NT2/D1 (cell line): ENCODE results near the gene NAV2.

ENCODE experiments used
- DNase-seq: peaks from one replicate; pipeline ENCODE4 v3.0.0-alpha.2; 2011; ENCODE audit warnings: low read depth, low spot score
- H3K27me3 ChIP-seq: 2 replicates; pipeline ENCODE4 v1.6.0; 2011; ENCODE audit warnings: mild to moderate bottlenecking; ENCODE audit not compliant: insufficient read length, insufficient read depth
- H3K36me3 ChIP-seq: 2 replicates; pipeline ENCODE4 v1.6.1; 2011; ENCODE audit warnings: mild to moderate bottlenecking, low read length, mixed read lengths; ENCODE audit not compliant: insufficient read depth, insufficient read length
- H3K4me1 ChIP-seq: 2 replicates; pipeline ENCODE4 v1.5.1; 2011; ENCODE audit not compliant: insufficient read depth, insufficient read length
- H3K4me3 ChIP-seq: 2 replicates; pipeline ENCODE4 v1.5.1; 2011; ENCODE audit warnings: low read depth; ENCODE audit not compliant: insufficient read length
- H3K9ac ChIP-seq: 2 replicates; pipeline ENCODE4 v1.6.0; 2011; ENCODE audit warnings: low read depth; ENCODE audit not compliant: insufficient read length
- H3K9me3 ChIP-seq: 2 replicates; pipeline ENCODE4 v1.5.1; 2011; ENCODE audit warnings: mild to moderate bottlenecking, low read length; ENCODE audit not compliant: insufficient read depth
- SUZ12 ChIP-seq: IDR thresholded peaks from 2 replicates; pipeline ENCODE4 v1.6.1; 2011; ENCODE audit not compliant: insufficient read length, insufficient read depth; ENCODE audit errors: extremely low read depth
- YY1 ChIP-seq: IDR thresholded peaks from 2 replicates; pipeline ENCODE4 v1.6.1; 2011; ENCODE audit not compliant: insufficient read length, insufficient read depth
- ZNF274 ChIP-seq: IDR thresholded peaks from 2 replicates; pipeline ENCODE4 v1.6.1; 2011; ENCODE audit warnings: mild to moderate bottlenecking, low read depth, low read length

NAV2 gene

GRCh38 chr11:19818619-19819018, 106.0 kb downstream of the NAV2 start:
- Histone ChIP-seq H3K36me3 (no peaks in the 10 kb centered on the region), H3K27me3 (no peaks in the 10 kb centered on the region), H3K9me3 (no peaks in the 10 kb centered on the region), H3K4me1 (peaks cover 9% of the 10 kb centered on the region), H3K4me3 (no peak overlapping the region), H3K9ac (no peak overlapping the region)
- DNase-seq, result no peak
- TF ChIP-seq YY1, result no peak
- no peak for TF ChIP-seq SUZ12
- TF ChIP-seq ZNF274, result no peak

GRCh38 chr11:19819148-19819547, 106.5 kb downstream of the NAV2 start:
- Histone ChIP-seq H3K9ac (no peak overlapping the region), H3K9me3 (no peaks in the 10 kb centered on the region), H3K36me3 (no peaks in the 10 kb centered on the region), H3K4me3 (no peak overlapping the region), H3K27me3 (no peaks in the 10 kb centered on the region), H3K4me1 (peaks cover 9% of the 10 kb centered on the region)
- no peak for TF ChIP-seq SUZ12
- TF ChIP-seq ZNF274, result no peak
- no peak for TF ChIP-seq YY1
- DNase-seq, result no peak

- Histone ChIP-seq H3K36me3 (no peaks in the 10 kb centered on the region), H3K9me3 (no peaks in the 10 kb centered on the region)
- no peak for DNase-seq
These were observed 107.5 kb downstream of the NAV2 start for GRCh38 chr11:19820100-19820499.

GRCh38 chr11:19821412-19821875, 108.8 kb downstream of the NAV2 start:
- TF ChIP-seq SUZ12, result no peak
- no peak for TF ChIP-seq ZNF274
- TF ChIP-seq YY1, result no peak
- peaks cover 6% of the 10 kb centered on the region for H3K4me1 ChIP-seq
- DNase-seq, result no peak
- H3K4me3 ChIP-seq, result no peak overlapping the region
- H3K36me3 ChIP-seq, result no peaks in the 10 kb centered on the region
- H3K9ac ChIP-seq, result no peak overlapping the region
- H3K27me3 ChIP-seq, result no peaks in the 10 kb centered on the region
- H3K9me3 ChIP-seq, result no peaks in the 10 kb centered on the region

More at GRCh38 chr11:19820100-19820499, 107.5 kb downstream of the NAV2 start:
- H3K27me3 ChIP-seq, result no peaks in the 10 kb centered on the region
- H3K4me3 ChIP-seq, result no peak overlapping the region
- peaks cover 9% of the 10 kb centered on the region for H3K4me1 ChIP-seq
- no peak overlapping the region for H3K9ac ChIP-seq
- TF ChIP-seq YY1, result no peak

GRCh38 chr11:19821993-19822392, 109.4 kb downstream of the NAV2 start:
- no peak overlapping the region for H3K4me3 ChIP-seq
- no peak overlapping the region for H3K9ac ChIP-seq
- H3K4me1 ChIP-seq, result peaks cover 6% of the 10 kb centered on the region
- DNase-seq, result no peak
- no peaks in the 10 kb centered on the region for H3K27me3 ChIP-seq
- no peak for TF ChIP-seq YY1
- no peaks in the 10 kb centered on the region for H3K9me3 ChIP-seq
- H3K36me3 ChIP-seq, result no peaks in the 10 kb centered on the region

- DNase-seq, result no peak
- H3K4me3 ChIP-seq, result no peak overlapping the region
- H3K27me3 ChIP-seq, result no peaks in the 10 kb centered on the region
- no peaks in the 10 kb centered on the region for H3K9me3 ChIP-seq
- H3K36me3 ChIP-seq, result no peaks in the 10 kb centered on the region
- TF ChIP-seq SUZ12 (no peak), ZNF274 (no peak), YY1 (no peak)
- H3K9ac ChIP-seq, result no peak overlapping the region
- peaks cover 6% of the 10 kb centered on the region for H3K4me1 ChIP-seq
These were observed 109.9 kb downstream of the NAV2 start for GRCh38 chr11:19822531-19822930.

GRCh38 chr11:19826606-19827005, 114.0 kb downstream of the NAV2 start:
- H3K27me3 ChIP-seq, result no peaks in the 10 kb centered on the region
- H3K4me3 ChIP-seq, result no peak overlapping the region
- H3K36me3 ChIP-seq, result no peaks in the 10 kb centered on the region
- H3K4me1 ChIP-seq, result peaks cover 2% of the 10 kb centered on the region
- no peak for DNase-seq
- TF ChIP-seq SUZ12, result no peak
- TF ChIP-seq ZNF274, result no peak
- TF ChIP-seq YY1, result no peak
- H3K9me3 ChIP-seq, result no peaks in the 10 kb centered on the region
- no peak overlapping the region for H3K9ac ChIP-seq

- Histone ChIP-seq H3K27me3 (no peaks in the 10 kb centered on the region), H3K9me3 (no peaks in the 10 kb centered on the region), H3K9ac (no peak overlapping the region), H3K4me3 (no peak overlapping the region), H3K4me1 (no peaks in the 10 kb centered on the region), H3K36me3 (no peaks in the 10 kb centered on the region)
- no peak for DNase-seq
- TF ChIP-seq ZNF274, result no peak
- TF ChIP-seq SUZ12, result no peak
- no peak for TF ChIP-seq YY1
These were observed 114.9 kb downstream of the NAV2 start for GRCh38 chr11:19827399-19828135.
